Uterus (tissue), 4 donors: ENCODE data around the gene LAT. TPM values are rescaled to one million over a fixed set of nuclear protein-coding genes. Genes with fewer than 3 reads are reported as not detected.

Experiments used
- DNase-seq, 2 donors: peaks; one replicate each; pipeline ENCODE4 v3.0.0-alpha.2; 2019 to 2020
- H3K27ac ChIP-seq, 2 donors: fragments of 200-600 bp; sonication (generic); 1 replicate in 1 of 2; 2 replicates in 1 of 2; pipeline ENCODE4 v1.5.1; 2016 to 2018
- H3K27me3 ChIP-seq, 2 donors: fragments of 200-600 bp; sonication (generic); one replicate each; pipeline ENCODE4 v1.5.1; 2018 to 2019; ENCODE audit warnings: control low read depth in 1 of 2
- H3K36me3 ChIP-seq, 2 donors: fragments of 200-600 bp; sonication (generic); one replicate each; pipeline ENCODE4 v1.5.1; 2019; ENCODE audit warnings: control low read depth in 1 of 2
- H3K4me1 ChIP-seq, 2 donors: fragments of 200-600 bp; sonication (generic); one replicate each; pipeline ENCODE4 v1.5.1; 2018 to 2019; ENCODE audit warnings: control low read depth in 1 of 2
- H3K4me3 ChIP-seq, 2 donors: fragments of 200-600 bp; sonication (generic); 1 replicate in 1 of 2; 2 replicates in 1 of 2; pipeline ENCODE4 v1.5.1; 2018 to 2019; ENCODE audit warnings: mild to moderate bottlenecking in 1 of 2
- H3K9me3 ChIP-seq, 2 donors: fragments of 200-600 bp; sonication (generic); one replicate each; pipeline ENCODE4 v1.5.1; 2019; ENCODE audit warnings: control low read depth in 1 of 2
- CTCF ChIP-seq, 4 experiments: fragments of 200-600 bp in 2 of 4; fragments of 450-650 bp in 2 of 4; sonication (generic) in 2 of 4; IDR thresholded peaks; one replicate each; pipeline ENCODE4 v1.5.1; 2016 to 2019; ENCODE audit warnings: antibody characterized with exemption in 4 of 4, mild to moderate bottlenecking in 2 of 4, moderate library complexity in 1 of 4
- POLR2A ChIP-seq, 2 donors: fragments of 450-650 bp; IDR thresholded peaks; one replicate each; pipeline ENCODE4 v1.6.1; 2016; ENCODE audit warnings: antibody characterized with exemption in 2 of 2, mild to moderate bottlenecking in 1 of 2, moderate library complexity in 1 of 2
- intact Hi-C: fragments of 100-400 bp; cut with DNase I; formaldehyde crosslinking; loops from one replicate; pipeline ENCODE4 v1.15.1; 2023; ENCODE audit warnings: low total_unique reads
- total RNA-seq, 4 donors: library from RNA; depleted of rRNA in 3 of 4; stranded (reverse); fragments of >200 nt in 3 of 4; gene quantifications; one replicate each; pipeline versions ENCODE4 v1.1.0 to v1.2.4, GENCODE V29; 2014 to 2023
- donor health status: DM: yes; HTN: yes; CAD: no.

Gene LAT
- total RNA-seq, 4 donors from 2014 or later, result 0.97 to 12.6 (median 3.0) TPM

GRCh38 chr16:28986046-28986445 is 1.2 kb downstream of the LAT start:
- H3K9me3 ChIP-seq, result peaks cover 0 to 6% of the 10 kb centered on the region in 2 donors
- H3K4me1 ChIP-seq, result no peaks in the 10 kb centered on the region
- no peaks in the 10 kb centered on the region for H3K36me3 ChIP-seq
- no peaks in the 10 kb centered on the region for H3K27me3 ChIP-seq
- intact Hi-C loops, result no loop called here
- no peak for DNase-seq
- H3K27ac ChIP-seq, result no peak overlapping the region
- no peak for TF ChIP-seq CTCF (IDR thresholded peaks at IDR 0.05)
- no peak for TF ChIP-seq POLR2A (IDR thresholded peaks at IDR 0.05)
- H3K4me3 ChIP-seq, result no peak overlapping the region

- no peak for TF ChIP-seq CTCF (IDR thresholded peaks at IDR 0.05)
- no peak for TF ChIP-seq POLR2A (IDR thresholded peaks at IDR 0.05)
- H3K36me3 ChIP-seq, result no peaks in the 10 kb centered on the region
- no peak overlapping the region for H3K4me3 ChIP-seq
- H3K4me1 ChIP-seq, result no peaks in the 10 kb centered on the region
- peaks cover 0 to 6% of the 10 kb centered on the region in 2 donors for H3K9me3 ChIP-seq
- no peak overlapping the region for H3K27ac ChIP-seq
- DNase-seq, result no peak
- intact Hi-C loops, result no loop called here
- H3K27me3 ChIP-seq, result no peaks in the 10 kb centered on the region
Measured at GRCh38 chr16:28986492-28986891, 1.6 kb downstream of the LAT start.

- peaks cover 0 to 6% of the 10 kb centered on the region in 2 donors for H3K9me3 ChIP-seq
- TF ChIP-seq POLR2A (IDR thresholded peaks at IDR 0.05) (no peak), CTCF (IDR thresholded peaks at IDR 0.05) (no peak)
- intact Hi-C loops, result no loop called here
- H3K27me3 ChIP-seq, result no peaks in the 10 kb centered on the region
- H3K4me3 ChIP-seq, result no peak overlapping the region
- no peak for DNase-seq
- no peak overlapping the region for H3K27ac ChIP-seq
- H3K4me1 ChIP-seq, result no peaks in the 10 kb centered on the region
- H3K36me3 ChIP-seq, result no peaks in the 10 kb centered on the region
Measured at GRCh38 chr16:28987170-28987853, 2.5 kb downstream of the LAT start.

GRCh38 chr16:28989363-28989762 is 4.5 kb downstream of the LAT start:
- intact Hi-C loops, result no loop called here
- peaks cover 0 to 6% of the 10 kb centered on the region in 2 donors for H3K9me3 ChIP-seq
- H3K4me3 ChIP-seq, result no peak overlapping the region
- DNase-seq, result no peak
- TF ChIP-seq POLR2A (IDR thresholded peaks at IDR 0.05) (no peak), CTCF (IDR thresholded peaks at IDR 0.05) (no peak)
- H3K4me1 ChIP-seq, result no peaks in the 10 kb centered on the region
- H3K27ac ChIP-seq, result no peak overlapping the region
- H3K36me3 ChIP-seq, result no peaks in the 10 kb centered on the region
- H3K27me3 ChIP-seq, result no peaks in the 10 kb centered on the region

GRCh38 chr16:28990375-28991040 is 5.7 kb downstream of the LAT start:
- intact Hi-C loops, result no loop called here
- no peaks in the 10 kb centered on the region for H3K4me1 ChIP-seq
- H3K27me3 ChIP-seq, result no peaks in the 10 kb centered on the region
- DNase-seq, result no peak
- H3K4me3 ChIP-seq, result no peak overlapping the region
- H3K27ac ChIP-seq, result no peak overlapping the region
- peaks cover 0 to 6% of the 10 kb centered on the region in 2 donors for H3K9me3 ChIP-seq
- H3K36me3 ChIP-seq, result no peaks in the 10 kb centered on the region
- no peak for TF ChIP-seq POLR2A (IDR thresholded peaks at IDR 0.05)
- no peak for TF ChIP-seq CTCF (IDR thresholded peaks at IDR 0.05)
